Breast epithelium (tissue), 3 donors: Measurements from ENCODE around the gene FLOT1.

Source experiments
- CTCF ChIP-seq, 3 donors: fragments of 450-650 bp; IDR thresholded peaks; one replicate each; pipeline ENCODE4 v1.5.1; 2016 to 2017; ENCODE audit warnings: antibody characterized with exemption in 3 of 3, mild to moderate bottlenecking in 3 of 3, moderate library complexity in 3 of 3
- POLR2A ChIP-seq: fragments of 450-650 bp; IDR thresholded peaks from one replicate; pipeline ENCODE4 v1.6.1; 2016; ENCODE audit warnings: antibody characterized with exemption, mild to moderate bottlenecking, moderate library complexity
- POLR2AphosphoS5 ChIP-seq, 3 donors: sonication (generic); formaldehyde crosslinking; IDR thresholded peaks; one replicate each; pipeline ENCODE4 v1.6.1; 2017; ENCODE audit warnings: antibody characterized with exemption in 3 of 3

- TF ChIP-seq POLR2A (no peak), POLR2AphosphoS5 (IDR thresholded peaks at IDR 0.05) (no peak), CTCF (IDR thresholded peaks at IDR 0.05) (no peak)
Measured at GRCh38 chr6:30687659-30688431, 54.6 kb downstream of the FLOT1 start.
